IMR-90 (cell line): ENCODE results near the gene GALNT16. TPM values are rescaled to one million over a fixed set of nuclear protein-coding genes. Genes with fewer than 3 reads are reported as not detected.

Experiments used
- ATAC-seq: fragments of 200-7000 bp; cut with Tn5 transposase; 2 replicates; pipeline ENCODE4 v1.9.1; 2020; ENCODE audit warnings: low read depth, mild to moderate bottlenecking, moderate library complexity
- BruUV-seq: library from RNA; stranded (reverse); fragments of 400-500 nt; replicated peaks from 2 replicates; lab custom pipeline; 2021; lab: Mats Ljungman, UMichigan
- CTCF ChIA-PET: fragments of 300-600 bp; formaldehyde crosslinking; extraction: SDS; loops from one replicate; lab custom pipeline; 2021; ENCODE audit warnings: antibody characterized with exemption; lab: Yijun Ruan, JAX
- POLR2A ChIA-PET: fragments of 300-600 bp; sonication (Branson Sonifier 250); formaldehyde crosslinking; loops from one replicate; lab custom pipeline; 2022; ENCODE audit warnings: antibody characterized with exemption; ENCODE audit not compliant: unreplicated experiment; lab: Charles Lee
- DNase-seq: peaks from one replicate; pipeline ENCODE4 v3.0.0; 2013
- H2AFZ ChIP-seq: replicated peaks from 2 replicates; pipeline ENCODE3; 2013; ENCODE audit warnings: low read length, mild to moderate bottlenecking; ENCODE audit not compliant: poor library complexity
- H2AK5ac ChIP-seq: 2 replicates; pipeline ENCODE4 v1.6.1; 2013; ENCODE audit warnings: low read depth, low read length, inconsistent platforms
- H2AK9ac ChIP-seq: replicated peaks from 2 replicates; pipeline ENCODE3; 2013; ENCODE audit warnings: mild to moderate bottlenecking, low read depth, low read length, moderate library complexity; ENCODE audit not compliant: poor library complexity
- H2BK120ac ChIP-seq: 2 replicates; pipeline ENCODE4 v1.6.1; 2013; ENCODE audit warnings: low read depth, low read length, inconsistent platforms
- H2BK15ac ChIP-seq: 3 replicates; pipeline ENCODE4 v1.6.1; 2013; ENCODE audit warnings: low read depth, low read length, inconsistent platforms
- H2BK20ac ChIP-seq: 2 replicates; pipeline ENCODE4 v1.6.1; 2013; ENCODE audit warnings: low read depth, mild to moderate bottlenecking, inconsistent platforms, low read length, moderate library complexity
- H2BK5ac ChIP-seq: 2 replicates; pipeline ENCODE4 v1.6.1; 2013; ENCODE audit warnings: mild to moderate bottlenecking, low read depth, low read length, inconsistent platforms; ENCODE audit not compliant: poor library complexity, severe bottlenecking
- H3K14ac ChIP-seq: replicated peaks from 2 replicates; pipeline ENCODE4 v1.6.1; 2013; ENCODE audit warnings: low read depth, low read length, inconsistent platforms
- H3K18ac ChIP-seq: 2 replicates; pipeline ENCODE4 v1.6.1; 2013; ENCODE audit warnings: low read depth, low read length, control low read depth
- H3K23ac ChIP-seq: 2 replicates; pipeline ENCODE4 v1.6.1; 2013; ENCODE audit warnings: low read depth, low read length, inconsistent platforms
- H3K27ac ChIP-seq: 2 replicates; pipeline ENCODE4 v1.5.1; 2013; ENCODE audit warnings: mild to moderate bottlenecking, control low read depth, low read length; ENCODE audit not compliant: insufficient read depth
- H3K27me3 ChIP-seq: 2 replicates; pipeline ENCODE4 v1.6.1; 2013; ENCODE audit warnings: low read length; ENCODE audit not compliant: control insufficient read depth, insufficient read depth
- H3K36me3 ChIP-seq: 2 replicates; pipeline ENCODE4 v1.6.1; 2013; ENCODE audit warnings: low read length, mixed read lengths; ENCODE audit not compliant: control insufficient read depth, insufficient read depth
- H3K4ac ChIP-seq: 2 replicates; pipeline ENCODE4 v1.6.1; 2013; ENCODE audit warnings: low read depth, low read length, inconsistent platforms
- H3K4me1 ChIP-seq: 2 replicates; pipeline ENCODE4 v1.6.1; 2013; ENCODE audit warnings: low read length, mixed read lengths; ENCODE audit not compliant: control insufficient read depth, insufficient read depth
- H3K4me2 ChIP-seq: 2 replicates; pipeline ENCODE4 v1.6.1; 2013; ENCODE audit warnings: low read depth, mild to moderate bottlenecking, control low read depth, low read length, moderate library complexity
- H3K4me3 ChIP-seq: 2 replicates; pipeline ENCODE4 v1.5.1; 2013; ENCODE audit warnings: low read depth, mild to moderate bottlenecking, control low read depth, low read length, moderate library complexity; ENCODE audit not compliant: insufficient read depth
- H3K56ac ChIP-seq: 2 replicates; pipeline ENCODE4 v1.6.1; 2013; ENCODE audit warnings: low read length, inconsistent platforms; ENCODE audit not compliant: insufficient read depth; ENCODE audit errors: extremely low read depth
- H3K79me1 ChIP-seq, 2 experiments: 2 replicates each; pipeline ENCODE4 v1.6.1; 2013; ENCODE audit warnings: low read length in 2 of 2, inconsistent platforms in 1 of 2, low read depth in 1 of 2
- H3K9ac ChIP-seq: 2 replicates; pipeline ENCODE4 v1.6.1; 2013; ENCODE audit warnings: low read depth, low read length, control low read depth
- H3K9me1 ChIP-seq: 2 replicates; pipeline ENCODE4 v1.6.1; 2013; ENCODE audit warnings: low read length, inconsistent platforms; ENCODE audit not compliant: insufficient read depth
- H3K9me3 ChIP-seq: 2 replicates; pipeline ENCODE4 v1.6.1; 2013; ENCODE audit warnings: low read length; ENCODE audit not compliant: control insufficient read depth, insufficient read depth
- H4K20me1 ChIP-seq: 2 replicates; pipeline ENCODE4 v1.6.1; 2013; ENCODE audit warnings: low read length, inconsistent platforms; ENCODE audit not compliant: insufficient read depth
- H4K5ac ChIP-seq: 2 replicates; pipeline ENCODE4 v1.6.1; 2013; ENCODE audit warnings: mild to moderate bottlenecking, low read depth, low read length, control low read depth
- H4K8ac ChIP-seq, 2 experiments: 2 replicates each; pipeline ENCODE4 v1.6.1; 2013; ENCODE audit warnings: low read depth in 2 of 2, low read length in 2 of 2, control low read depth in 1 of 2, inconsistent platforms in 1 of 2
- H4K91ac ChIP-seq: 2 replicates; pipeline ENCODE4 v1.6.1; 2013; ENCODE audit warnings: low read depth, low read length, inconsistent platforms; ENCODE audit not compliant: insufficient read depth
- BHLHE40 ChIP-seq: fragments of 150-350 bp; IDR thresholded peaks from 2 replicates; pipeline ENCODE4 v1.6.1; 2016; ENCODE audit warnings: mild to moderate bottlenecking, low read depth, low read length
- POLR2A ChIP-seq: IDR thresholded peaks from 2 replicates; pipeline ENCODE4 v1.6.1; 2012; ENCODE audit warnings: mild to moderate bottlenecking, low read depth, low read length
- WGBS, 2 experiments: methylation state at CpG; one replicate each; pipeline versions ENCODE4 v1.1.5 to v1.1.7; 2013; ENCODE audit warnings: missing lambda C conversion rate in 2 of 2; ENCODE audit not compliant: insufficient read length in 1 of 2; ENCODE audit errors: extremely low coverage in 2 of 2; 5-methylcytosine and 5-hydroxymethylcytosine counted together
- dilution Hi-C: fragments of 300-500 bp; cut with HindIII; formaldehyde crosslinking; loops from one replicate; pipeline ENCODE4 v1.14.3; 2018; ENCODE audit warnings: low sequenced_read_pairs; ENCODE audit not compliant: unreplicated experiment
- in situ Hi-C: fragments of 300-500 bp; cut with MboI; formaldehyde crosslinking; loops from 3 replicates; pipeline ENCODE4 v1.14.3; 2019; ENCODE audit warnings: low sequenced_read_pairs, inconsistent platforms, mixed read lengths
- intact Hi-C: fragments of 100-400 bp; cut with micrococcal nuclease; formaldehyde crosslinking; loops from 2 replicates; pipeline ENCODE4 v1.10.0; 2022
- polyA plus RNA-seq, 3 experiments: library from polyadenylated mRNA; depleted of rRNA; stranded (reverse); fragments of >200 nt; gene quantifications; 2 replicates each; pipeline ENCODE4 v1.2.3, GENCODE V29; 2012; ENCODE audit warnings: low replicate concordance in 1 of 3
- total RNA-seq: library from RNA; depleted of rRNA; stranded (reverse); fragments of >200 nt; gene quantifications from 2 replicates; pipeline ENCODE4 v1.2.3, GENCODE V29; 2012

GALNT16 gene
- total and polyA plus RNA-seq, 2 of the 4 experiments (the other 2 are of a cell fraction) = 0.36 to 1.5 TPM

DNA sequence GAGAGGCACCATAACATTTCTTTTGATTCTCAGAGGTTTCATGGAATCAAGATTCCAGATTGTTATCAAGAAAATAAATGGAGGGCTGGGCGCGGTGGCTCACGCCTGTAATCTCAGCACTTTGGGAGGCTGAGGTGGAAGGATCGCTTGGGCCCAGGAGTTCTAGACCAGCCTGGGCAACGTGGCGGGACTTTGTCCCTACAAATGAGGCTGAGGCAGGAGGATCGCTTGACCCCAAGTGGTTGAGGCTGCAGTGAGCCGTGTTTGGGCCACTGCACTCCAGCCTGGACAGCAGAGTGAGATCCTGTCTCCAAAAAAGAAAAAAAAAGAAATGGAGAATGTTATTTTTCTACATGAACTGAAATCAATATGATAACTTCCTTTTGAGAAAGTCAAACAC, 139.8 kb downstream of the GALNT16 start:
- ChIA-PET POLR2A (no interaction called here), CTCF (no interaction called here)
- H3K14ac ChIP-seq = 0 out of 2 replicates have a peak overlapping the region, but pooled peaks have one; percentile 14
- H4K91ac ChIP-seq = no peak overlapping the region
- 80% methylated on average over 1 of the region's 8 CpGs; no CpG with 5 or more reads in 1 of the 2 experiments for WGBS, 2 experiments
- no peak overlapping the region for H3K9ac ChIP-seq
- DNase-seq (no peak), ATAC-seq (no peak)
- no peak overlapping the region for H2BK5ac ChIP-seq
- intact Hi-C loops (loop anchor here (2.0 kb wide), 1 partner anchor 157 kb away; no protein-coding TSS in a partner anchor), in situ Hi-C loops (no loop called here), dilution Hi-C loops (no loop called here)
- no peak overlapping the region for H2BK15ac ChIP-seq
- no peak overlapping the region for H2AK5ac ChIP-seq
- no peaks in the 10 kb centered on the region for H3K9me3 ChIP-seq
- H3K4me2 ChIP-seq = peak overlapping the region; percentile 86
- BruUV-seq = no TSS peak
- no peak overlapping the region for H2AK9ac ChIP-seq
- H2BK120ac ChIP-seq = no peak overlapping the region
- no peak overlapping the region for H3K23ac ChIP-seq
- H2BK20ac ChIP-seq = no peak overlapping the region
- no peak overlapping the region for H4K8ac ChIP-seq
- H3K36me3 ChIP-seq = peaks cover 5% of the 10 kb centered on the region
- H4K5ac ChIP-seq = no peak overlapping the region
- peaks cover 22 to 67% of the 10 kb centered on the region in 2 experiments for H3K79me1 ChIP-seq
- peaks cover 1% of the 10 kb centered on the region; the same call in 1 of the 2 replicates for H3K4me1 ChIP-seq
- no peak overlapping the region for H2AFZ ChIP-seq
- H3K9me1 ChIP-seq = peaks cover 9% of the 10 kb centered on the region
- H3K27me3 ChIP-seq = no peaks in the 10 kb centered on the region
- no peak for TF ChIP-seq POLR2A
- no peak for TF ChIP-seq BHLHE40
- no peak overlapping the region for H3K18ac ChIP-seq
- H3K27ac ChIP-seq = no peak overlapping the region
- no peak overlapping the region for H3K4ac ChIP-seq
- peaks cover 29% of the 10 kb centered on the region for H4K20me1 ChIP-seq
- H3K56ac ChIP-seq = no peak overlapping the region
- H3K4me3 ChIP-seq = peak overlapping the region; percentile 57
